KG1 (cell line): Measurements from ENCODE around the gene KRT25.
"Not testable (repeated sequence)": the region's sequence is repeated elsewhere in the genome, so short reads cannot be mapped to it uniquely, and the experiment has no call there.

ENCODE experiments used
- DNase-seq: peaks from one replicate; lab custom pipeline; 2025; lab: John Stamatoyannopoulos, UW

The KRT25 gene

DNA sequence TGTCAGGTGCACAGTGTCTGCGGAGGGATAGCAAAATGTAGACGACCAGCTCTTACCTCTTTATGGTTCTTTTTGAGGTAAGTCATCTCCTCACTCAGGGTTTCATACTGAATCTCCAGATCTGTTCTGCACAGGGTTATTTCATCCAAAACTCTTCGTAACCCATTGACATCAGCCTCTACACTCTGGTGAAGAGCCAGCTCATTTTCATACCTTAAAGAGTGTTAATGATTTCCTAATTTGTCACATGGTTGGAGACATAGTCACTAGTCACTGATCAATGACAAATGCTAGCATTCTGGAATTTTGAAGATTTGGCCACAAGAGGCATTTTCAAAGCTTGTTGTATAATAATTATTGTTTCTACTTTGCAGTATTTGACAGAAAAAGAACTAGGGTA, 1.3 kb downstream of the KRT25 start:
- DNase-seq = no peak

DNA sequence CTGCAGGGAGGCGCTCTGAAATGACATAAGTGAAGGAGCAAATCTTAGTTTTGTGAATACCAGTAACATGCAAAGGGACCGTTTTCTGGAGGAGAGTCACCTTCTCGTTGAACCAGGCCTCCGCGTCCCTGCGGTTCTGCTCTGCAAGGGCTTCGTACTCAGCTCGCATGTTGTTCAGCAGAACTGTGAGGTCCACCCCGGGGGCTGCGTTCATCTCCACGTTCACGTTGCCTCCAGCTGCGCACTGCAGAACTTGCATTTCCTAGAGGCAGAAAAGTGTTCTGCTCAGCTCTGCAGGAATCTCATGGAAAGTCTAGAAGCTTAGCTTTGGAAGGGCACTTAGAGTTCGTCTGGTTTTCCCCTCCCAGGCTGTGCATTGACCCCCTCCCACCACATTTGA, 4.1 kb downstream of the KRT25 start:
- no peak for DNase-seq

DNA sequence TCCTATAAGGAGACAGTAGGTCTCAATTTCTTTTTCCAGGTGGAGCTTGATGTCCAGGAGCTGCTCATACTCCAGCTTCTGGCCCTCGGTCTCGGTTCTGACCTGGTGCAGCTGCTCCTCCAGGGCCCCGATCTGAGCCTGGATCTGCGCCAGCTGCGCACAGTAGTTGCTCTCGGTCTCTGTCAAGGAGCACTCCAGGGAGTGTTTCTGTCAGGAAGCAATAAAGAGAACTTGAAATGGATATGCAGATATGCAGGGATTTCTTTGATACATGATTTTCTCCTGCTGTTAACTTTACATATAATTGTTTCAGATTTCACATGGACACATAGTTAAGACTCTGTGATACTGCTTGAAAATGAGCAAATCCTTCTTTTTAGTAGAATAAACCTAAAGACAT, 4.7 kb downstream of the KRT25 start:
- no peak for DNase-seq

GRCh38 chr17:40748666-40749065, 6.5 kb downstream of the KRT25 start:
- DNase-seq = not testable (repeated sequence)

- no peak for DNase-seq
Measured at GRCh38 chr17:40738553-40738952, 16.6 kb downstream of the KRT25 start.

GRCh38 chr17:40735016-40735415, 20.1 kb downstream of the KRT25 start:
- DNase-seq = no peak

DNA sequence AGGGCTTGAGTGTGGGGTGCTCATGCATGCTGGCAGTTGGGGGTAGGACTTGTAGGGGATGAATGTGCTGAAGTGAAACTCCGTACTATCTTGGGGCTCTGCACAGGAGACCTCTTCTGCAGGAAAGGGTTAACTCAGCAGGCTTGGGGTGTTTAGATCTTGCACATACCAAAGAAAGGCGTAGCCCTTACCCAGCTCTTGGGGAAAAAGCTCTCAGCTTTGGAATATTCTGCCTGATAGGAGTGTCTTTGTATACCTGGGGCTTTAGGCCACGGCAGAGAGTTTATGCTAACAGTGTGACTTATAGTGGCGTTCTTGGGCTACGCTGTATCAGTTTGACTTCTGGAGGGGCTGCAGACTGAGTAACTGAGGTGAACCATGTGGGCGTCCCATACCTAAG, 21.1 kb downstream of the KRT25 start:
- no peak for DNase-seq

- DNase-seq = no peak
Measured at GRCh38 chr17:40730970-40731369, 24.2 kb downstream of the KRT25 start.

GRCh38 chr17:40727447-40728231, 27.5 kb downstream of the KRT25 start:
- no peak for DNase-seq

DNA sequence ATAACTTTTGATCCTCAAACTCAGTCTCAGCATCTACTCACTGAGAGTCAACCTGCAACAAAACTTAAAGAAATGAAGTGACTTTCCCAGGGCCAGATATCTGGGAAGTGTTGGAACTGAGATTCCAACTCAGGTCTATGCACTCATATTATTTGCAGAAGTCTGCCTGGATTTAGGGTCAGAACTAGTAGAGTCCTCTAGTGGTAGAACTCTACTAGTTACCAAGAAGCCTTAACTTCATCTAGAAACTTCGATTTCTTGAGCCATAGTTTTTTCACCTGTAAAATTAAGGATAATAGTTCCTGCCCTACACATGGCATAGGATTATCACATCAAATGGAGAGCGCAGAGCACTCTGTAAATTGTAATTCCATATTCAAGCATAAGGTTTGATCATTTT, 28.2 kb downstream of the KRT25 start:
- no peak for DNase-seq

DNA sequence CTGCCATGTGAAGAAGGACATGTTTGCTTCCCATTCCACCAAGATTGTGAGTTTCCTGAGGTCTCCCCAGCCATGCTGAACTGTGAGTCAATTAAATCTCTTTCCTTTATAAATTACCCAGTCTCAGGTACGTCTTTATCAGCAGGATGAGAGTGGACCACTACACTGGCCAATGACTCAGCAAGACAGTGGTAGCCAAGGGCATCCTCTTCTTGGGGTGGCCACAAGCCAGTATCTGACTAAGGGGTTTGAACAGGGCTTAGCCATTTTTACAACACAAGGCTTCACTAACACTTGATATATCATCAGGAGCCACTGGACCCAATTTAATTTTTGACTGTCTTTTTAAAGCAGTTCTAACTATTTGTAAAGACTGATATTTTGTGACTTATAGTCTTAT, 30.5 kb downstream of the KRT25 start:
- DNase-seq = no peak

- DNase-seq = no peak
Measured at GRCh38 chr17:40722241-40722640, 32.9 kb downstream of the KRT25 start.

DNA sequence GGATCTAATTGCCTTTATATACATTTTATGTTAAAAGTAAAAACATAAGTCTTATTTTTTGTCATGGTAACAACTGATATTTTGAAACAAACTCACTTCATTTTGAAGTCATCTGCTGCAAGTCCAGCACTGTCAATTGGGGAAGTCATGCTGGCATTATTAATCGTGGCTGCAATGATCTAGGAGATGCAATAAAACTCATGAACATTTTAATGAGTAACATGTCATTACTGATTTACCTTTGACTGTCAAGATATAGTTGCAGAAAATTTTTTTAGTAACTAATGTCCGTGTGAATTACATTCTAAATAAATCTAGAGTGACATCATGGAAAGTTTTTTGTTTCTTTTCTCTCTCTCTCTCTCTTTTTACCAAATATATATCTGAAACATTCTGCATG, 34.2 kb downstream of the KRT25 start:
- no peak for DNase-seq

DNA sequence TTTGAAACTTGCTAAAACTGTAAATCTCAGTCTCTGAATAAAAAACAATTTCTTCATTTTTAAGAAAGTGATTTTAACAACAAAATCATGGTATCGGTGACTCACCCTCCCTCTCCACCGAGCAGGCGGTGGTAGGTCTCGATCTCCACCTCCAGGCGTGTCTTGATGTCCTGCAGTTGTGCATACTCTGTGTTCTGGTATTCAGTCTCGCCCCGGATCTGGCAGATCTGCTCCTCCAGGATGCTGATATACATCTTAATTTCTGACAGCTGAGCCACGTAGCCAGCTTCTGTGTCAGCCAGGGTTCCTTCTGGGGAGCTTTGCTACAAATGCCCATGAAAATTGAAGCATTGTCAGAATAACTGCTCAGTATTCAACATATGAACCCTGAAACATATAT, 36.2 kb downstream of the KRT25 start:
- DNase-seq = no peak

- DNase-seq = no peak
Measured at GRCh38 chr17:40717776-40718175, 37.4 kb downstream of the KRT25 start.

- no peak for DNase-seq
Measured at GRCh38 chr17:40714473-40714872, 40.7 kb downstream of the KRT25 start.

- no peak for DNase-seq
Measured at GRCh38 chr17:40707745-40708144, 47.4 kb downstream of the KRT25 start.

GRCh38 chr17:40705584-40705983, 49.5 kb downstream of the KRT25 start:
- no peak for DNase-seq

DNA sequence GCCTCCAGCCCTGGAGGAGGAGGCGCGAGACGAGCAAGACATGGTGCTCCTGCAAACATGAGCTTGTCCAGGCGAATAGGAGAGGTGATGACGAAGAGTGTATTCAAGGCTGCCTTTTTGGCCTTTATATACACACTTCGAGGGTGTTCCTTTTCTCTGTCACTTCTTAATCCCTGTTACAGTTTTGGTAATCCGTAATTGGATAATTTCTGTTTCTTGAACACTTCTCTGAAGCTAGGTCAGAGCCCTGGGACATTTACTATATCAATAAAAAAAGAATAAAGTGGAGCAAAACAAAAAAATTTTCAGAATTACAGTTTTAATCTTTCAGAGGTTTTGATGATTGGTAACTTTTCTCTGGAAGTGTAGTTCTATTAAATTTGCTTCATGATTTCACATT, 51.5 kb downstream of the KRT25 start, which contains the start of gene KRT24:
Gene KRT24, minus strand, starts transcription at position 101 of the 400 bp plus-strand sequence. Its CDS starts 59 bp downstream, at position 42.
- no peak for DNase-seq

- DNase-seq = no peak
Measured at GRCh38 chr17:40702271-40702670, 52.9 kb downstream of the KRT25 start.

- no peak for DNase-seq
Measured at GRCh38 chr17:40699853-40700252, 55.3 kb downstream of the KRT25 start.

GRCh38 chr17:40699371-40699770, 55.8 kb downstream of the KRT25 start:
- DNase-seq = no peak
